DOHH2 (cell line): ENCODE results near the gene KIRREL3.

Source experiments
- CTCF ChIP-seq: fragments of 200-600 bp; sonication (generic); IDR thresholded peaks from one replicate; pipeline ENCODE4 v1.5.1; 2014; ENCODE audit warnings: antibody characterized with exemption, mild to moderate bottlenecking, low read depth, low read length; ENCODE audit not compliant: poor library complexity, severe bottlenecking
- EZH2phosphoT487 ChIP-seq: fragments of 200-600 bp; sonication (generic); IDR thresholded peaks from 2 replicates; pipeline ENCODE4 v1.6.1; 2017; ENCODE audit warnings: borderline replicate concordance, mild to moderate bottlenecking, antibody characterized with exemption, low read length, moderate library complexity, mixed read lengths

- no peak for TF ChIP-seq CTCF
- no peak for TF ChIP-seq EZH2phosphoT487
Observed at GRCh38 chr11:126544108-126545056, 456.2 kb downstream of the KIRREL3 start.
